GM21526 (cell line): Measurements from ENCODE around the gene PTGFRN.

ENCODE experiments used
- ATAC-seq: cut with Tn5 transposase; IDR thresholded peaks from one replicate; pipeline ENCODE4 v1.9.1; 2021; ENCODE audit warnings: moderate library complexity; ENCODE audit not compliant: unreplicated experiment, low FRiP score

Gene PTGFRN

GRCh38 chr1:116940814-116941599 is 31.3 kb downstream of the PTGFRN start:
- no peak for ATAC-seq

GRCh38 chr1:116941670-116942069 is 32.0 kb downstream of the PTGFRN start:
- ATAC-seq = no peak

- no peak for ATAC-seq
Measured at GRCh38 chr1:116942344-116942743, 32.6 kb downstream of the PTGFRN start.

- no peak for ATAC-seq
Measured at GRCh38 chr1:116943438-116943837, 33.7 kb downstream of the PTGFRN start.

GRCh38 chr1:116944613-116945012 is 34.9 kb downstream of the PTGFRN start:
- ATAC-seq = no peak

- no peak for ATAC-seq
Measured at GRCh38 chr1:116945421-116945820, 35.7 kb downstream of the PTGFRN start.

GRCh38 chr1:116945996-116946395 is 36.3 kb downstream of the PTGFRN start:
- ATAC-seq = no peak

- ATAC-seq = no peak
Measured at GRCh38 chr1:116947092-116947860, 37.6 kb downstream of the PTGFRN start.

GRCh38 chr1:116948046-116948445 is 38.3 kb downstream of the PTGFRN start:
- no peak for ATAC-seq

- ATAC-seq = no peak
Measured at GRCh38 chr1:116948642-116949041, 38.9 kb downstream of the PTGFRN start.

- ATAC-seq = no peak
Measured at GRCh38 chr1:116949213-116949985, 39.7 kb downstream of the PTGFRN start.

GRCh38 chr1:116950517-116951199 is 40.9 kb downstream of the PTGFRN start:
- no peak for ATAC-seq

- ATAC-seq = no peak
Measured at GRCh38 chr1:116951200-116951935, 41.7 kb downstream of the PTGFRN start.

GRCh38 chr1:116952738-116953275 is 43.1 kb downstream of the PTGFRN start:
- ATAC-seq = no peak

- no peak for ATAC-seq
Measured at GRCh38 chr1:116954440-116954839, 44.7 kb downstream of the PTGFRN start.

GRCh38 chr1:116956378-116956777 is 46.7 kb downstream of the PTGFRN start:
- ATAC-seq = no peak

GRCh38 chr1:116957646-116958045 is 47.9 kb downstream of the PTGFRN start:
- no peak for ATAC-seq

- ATAC-seq = no peak
Measured at GRCh38 chr1:116958110-116958509, 48.4 kb downstream of the PTGFRN start.

- no peak for ATAC-seq
Measured at GRCh38 chr1:116958977-116959376, 49.3 kb downstream of the PTGFRN start.

GRCh38 chr1:116961606-116962005 is 51.9 kb downstream of the PTGFRN start:
- ATAC-seq = no peak
